SK-N-MC (cell line): ENCODE results near the gene CYP20A1.

ENCODE experiments used
- EZH2 ChIP-seq: fragments of 200-600 bp; sonication (generic); IDR thresholded peaks from one replicate; pipeline ENCODE4 v1.6.1; 2017; ENCODE audit warnings: antibody characterized with exemption
- FOXP2 ChIP-seq: optimal IDR thresholded peaks from 2 replicates; pipeline ENCODE3; 2011; ENCODE audit warnings: mild to moderate bottlenecking, moderate library complexity; ENCODE audit not compliant: insufficient read depth; ENCODE audit errors: extremely low read length, control extremely low read depth
- POLR2AphosphoS5 ChIP-seq: IDR thresholded peaks from 2 replicates; pipeline ENCODE4 v1.6.1; 2012; ENCODE audit warnings: mild to moderate bottlenecking, low read depth, low read length, borderline replicate concordance

GRCh38 chr2:203310688-203311436, 72.0 kb downstream of the CYP20A1 start:
- TF ChIP-seq POLR2AphosphoS5, result no peak
- TF ChIP-seq EZH2, result no peak
- no peak for TF ChIP-seq FOXP2
